Uterus (tissue), 4 donors: ENCODE results near the gene ABCE1. TPM values are rescaled to one million over a fixed set of nuclear protein-coding genes. Genes with fewer than 3 reads are reported as not detected.

Source experiments
- DNase-seq, 2 donors: peaks; one replicate each; pipeline ENCODE4 v3.0.0-alpha.2; 2019 to 2020
- H3K27ac ChIP-seq, 2 donors: fragments of 200-600 bp; sonication (generic); 1 replicate in 1 of 2; 2 replicates in 1 of 2; pipeline ENCODE4 v1.5.1; 2016 to 2018
- H3K27me3 ChIP-seq, 2 donors: fragments of 200-600 bp; sonication (generic); one replicate each; pipeline ENCODE4 v1.5.1; 2018 to 2019; ENCODE audit warnings: control low read depth in 1 of 2
- H3K36me3 ChIP-seq, 2 donors: fragments of 200-600 bp; sonication (generic); one replicate each; pipeline ENCODE4 v1.5.1; 2019; ENCODE audit warnings: control low read depth in 1 of 2
- H3K4me1 ChIP-seq, 2 donors: fragments of 200-600 bp; sonication (generic); one replicate each; pipeline ENCODE4 v1.5.1; 2018 to 2019; ENCODE audit warnings: control low read depth in 1 of 2
- H3K4me3 ChIP-seq, 2 donors: fragments of 200-600 bp; sonication (generic); 1 replicate in 1 of 2; 2 replicates in 1 of 2; pipeline ENCODE4 v1.5.1; 2018 to 2019; ENCODE audit warnings: mild to moderate bottlenecking in 1 of 2
- H3K9me3 ChIP-seq, 2 donors: fragments of 200-600 bp; sonication (generic); one replicate each; pipeline ENCODE4 v1.5.1; 2019; ENCODE audit warnings: control low read depth in 1 of 2
- POLR2A ChIP-seq, 2 donors: fragments of 450-650 bp; IDR thresholded peaks; one replicate each; pipeline ENCODE4 v1.6.1; 2016; ENCODE audit warnings: antibody characterized with exemption in 2 of 2, mild to moderate bottlenecking in 1 of 2, moderate library complexity in 1 of 2
- intact Hi-C: fragments of 100-400 bp; cut with DNase I; formaldehyde crosslinking; loops from one replicate; pipeline ENCODE4 v1.15.1; 2023; ENCODE audit warnings: low total_unique reads
- total RNA-seq, 4 donors: library from RNA; depleted of rRNA in 3 of 4; stranded (reverse); fragments of >200 nt in 3 of 4; gene quantifications; one replicate each; pipeline versions ENCODE4 v1.1.0 to v1.2.4, GENCODE V29; 2014 to 2023
- TF ChIP-seq, protein P1 (sequence below), 4 experiments: fragments of 200-600 bp in 2 of 4; fragments of 450-650 bp in 2 of 4; sonication (generic) in 2 of 4; IDR thresholded peaks; one replicate each; pipeline ENCODE4 v1.5.1; 2016 to 2019; ENCODE audit warnings: antibody characterized with exemption in 4 of 4, mild to moderate bottlenecking in 2 of 4, moderate library complexity in 1 of 4
- donor health status: DM: yes; HTN: yes; CAD: no.

The ABCE1 gene
- total RNA-seq, 4 donors from 2014 or later, result 53.2 to 135 (median 83.5) TPM

DNA sequence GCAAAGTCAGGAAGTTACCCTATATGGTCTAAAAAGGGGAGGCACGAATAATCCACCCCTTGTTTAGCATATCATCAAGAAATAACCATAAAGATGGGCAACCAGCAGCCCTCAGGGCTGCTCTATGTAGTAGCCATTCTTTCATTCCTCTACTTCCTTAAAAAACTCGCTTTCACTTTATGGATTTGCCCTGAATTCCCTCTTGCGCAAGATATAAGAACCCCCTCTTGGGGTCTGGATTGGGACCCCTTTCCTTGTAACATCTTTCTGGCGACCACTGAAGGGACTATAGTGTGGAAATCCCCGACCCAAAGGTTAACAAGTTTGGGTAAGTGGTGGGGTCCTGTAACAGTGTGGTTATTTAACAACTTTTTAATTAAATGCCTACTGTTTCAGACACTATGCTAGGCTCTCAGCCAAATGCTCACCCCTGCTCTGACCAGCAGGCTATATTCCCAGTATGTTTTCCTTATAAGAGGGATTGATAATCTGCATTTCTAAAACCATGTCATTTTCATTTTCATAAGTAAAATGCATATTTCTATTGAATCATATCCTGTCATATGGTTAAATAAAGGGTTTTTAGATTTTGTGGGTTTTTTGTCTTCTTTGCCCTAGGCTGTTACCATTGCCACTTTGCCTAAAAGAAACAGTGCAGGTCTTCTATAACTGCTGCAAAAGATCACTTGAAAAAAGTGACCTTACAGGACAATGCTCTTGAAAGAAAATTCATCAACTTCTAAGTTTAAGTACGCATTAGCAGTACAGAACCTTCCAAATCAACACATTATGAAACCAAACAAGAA lies 41.6 kb upstream of the ABCE1 start:
- TF ChIP-seq, protein P1, sequence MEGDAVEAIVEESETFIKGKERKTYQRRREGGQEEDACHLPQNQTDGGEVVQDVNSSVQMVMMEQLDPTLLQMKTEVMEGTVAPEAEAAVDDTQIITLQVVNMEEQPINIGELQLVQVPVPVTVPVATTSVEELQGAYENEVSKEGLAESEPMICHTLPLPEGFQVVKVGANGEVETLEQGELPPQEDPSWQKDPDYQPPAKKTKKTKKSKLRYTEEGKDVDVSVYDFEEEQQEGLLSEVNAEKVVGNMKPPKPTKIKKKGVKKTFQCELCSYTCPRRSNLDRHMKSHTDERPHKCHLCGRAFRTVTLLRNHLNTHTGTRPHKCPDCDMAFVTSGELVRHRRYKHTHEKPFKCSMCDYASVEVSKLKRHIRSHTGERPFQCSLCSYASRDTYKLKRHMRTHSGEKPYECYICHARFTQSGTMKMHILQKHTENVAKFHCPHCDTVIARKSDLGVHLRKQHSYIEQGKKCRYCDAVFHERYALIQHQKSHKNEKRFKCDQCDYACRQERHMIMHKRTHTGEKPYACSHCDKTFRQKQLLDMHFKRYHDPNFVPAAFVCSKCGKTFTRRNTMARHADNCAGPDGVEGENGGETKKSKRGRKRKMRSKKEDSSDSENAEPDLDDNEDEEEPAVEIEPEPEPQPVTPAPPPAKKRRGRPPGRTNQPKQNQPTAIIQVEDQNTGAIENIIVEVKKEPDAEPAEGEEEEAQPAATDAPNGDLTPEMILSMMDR (IDR thresholded peaks at IDR 0.05), result no peak
- no peak for TF ChIP-seq POLR2A (IDR thresholded peaks at IDR 0.05)
- no peaks in the 10 kb centered on the region for H3K9me3 ChIP-seq

DNA sequence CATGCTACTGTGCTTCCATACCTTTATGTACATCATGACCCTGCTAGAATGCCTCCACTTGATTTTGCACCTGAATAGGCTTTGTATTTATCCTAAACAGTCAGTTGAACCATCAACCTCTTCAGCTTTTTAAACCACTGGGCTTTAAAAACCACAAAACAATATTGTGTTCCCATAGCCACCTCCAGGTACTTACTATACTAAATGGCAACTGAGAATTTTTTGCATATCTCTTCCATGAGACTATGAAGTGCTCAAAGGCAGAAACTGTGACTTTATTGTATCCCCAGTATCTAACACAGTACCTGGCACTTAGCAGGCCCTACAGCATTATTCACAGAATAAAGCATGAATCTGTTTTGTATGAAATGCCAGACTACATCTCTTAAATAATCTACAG lies 39.9 kb upstream of the ABCE1 start:
- no peak overlapping the region for H3K27ac ChIP-seq
- no peaks in the 10 kb centered on the region for H3K4me1 ChIP-seq
- intact Hi-C loops, result no loop called here
- no peaks in the 10 kb centered on the region for H3K36me3 ChIP-seq
- no peak for TF ChIP-seq POLR2A (IDR thresholded peaks at IDR 0.05)
- TF ChIP-seq, protein P1 (IDR thresholded peaks at IDR 0.05), result no peak
- DNase-seq, result no peak
- H3K27me3 ChIP-seq, result no peaks in the 10 kb centered on the region
- no peaks in the 10 kb centered on the region for H3K9me3 ChIP-seq
- H3K4me3 ChIP-seq, result no peak overlapping the region

More for the DNA sequence above, 41.6 kb upstream of the ABCE1 start:
- no peak overlapping the region for H3K4me3 ChIP-seq
- DNase-seq, result no peak
- intact Hi-C loops, result no loop called here
- no peaks in the 10 kb centered on the region for H3K27me3 ChIP-seq
- H3K27ac ChIP-seq, result no peak overlapping the region
- no peaks in the 10 kb centered on the region for H3K4me1 ChIP-seq
- no peaks in the 10 kb centered on the region for H3K36me3 ChIP-seq

DNA sequence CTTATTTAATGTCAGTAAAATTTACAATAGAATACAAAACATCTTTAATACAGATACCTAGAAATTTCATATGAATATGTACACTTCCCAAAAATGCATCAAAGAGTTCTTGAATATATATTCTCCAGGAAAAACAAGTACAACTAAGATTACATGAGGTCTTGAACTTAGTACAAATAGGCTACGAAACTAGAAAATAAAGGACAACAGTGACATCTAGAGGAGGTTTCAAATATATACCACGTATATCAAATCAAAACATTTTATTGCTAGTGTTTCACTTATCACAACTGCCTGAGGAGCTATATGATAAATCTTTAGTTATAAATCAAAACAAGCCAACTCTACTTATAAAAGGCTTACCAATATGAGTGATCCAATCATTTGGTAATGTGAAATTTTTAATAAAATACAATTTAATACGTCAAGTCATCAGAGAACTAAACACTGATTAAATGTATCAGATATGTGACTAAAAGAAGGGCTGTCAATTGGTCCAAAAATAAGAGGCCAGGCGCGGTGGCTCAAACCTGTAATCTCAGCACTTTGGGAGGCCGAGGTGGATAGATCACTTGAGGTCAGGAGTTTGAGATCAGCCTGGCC lies 36.7 kb upstream of the ABCE1 start:
- TF ChIP-seq, protein P1 (IDR thresholded peaks at IDR 0.05), result peak; percentile 39 to 56 (median 42)
- no peak for TF ChIP-seq POLR2A (IDR thresholded peaks at IDR 0.05)
- no peak for DNase-seq

DNA sequence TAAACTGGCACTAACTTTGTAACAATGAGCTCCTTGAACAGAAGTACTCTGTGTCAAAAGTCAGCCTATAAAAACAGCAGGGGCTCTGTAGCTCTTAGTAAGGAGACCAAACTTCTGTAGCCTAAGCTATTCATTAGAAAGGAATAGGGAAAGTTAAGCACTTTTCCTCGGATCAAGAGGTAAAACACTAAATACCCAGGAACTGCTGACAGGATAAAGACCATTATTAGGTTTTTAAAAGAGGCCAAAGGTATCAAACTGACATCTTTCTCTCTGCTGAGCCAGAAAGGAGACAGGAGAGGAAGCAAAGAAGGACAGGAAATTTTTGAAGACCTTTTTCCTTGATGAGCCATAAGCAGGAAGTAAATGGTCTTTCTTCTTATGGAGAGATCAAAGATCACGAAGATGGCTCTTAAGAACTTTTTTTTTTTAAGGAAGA lies 32.0 kb upstream of the ABCE1 start:
- Histone ChIP-seq H3K9me3 (no peaks in the 10 kb centered on the region), H3K4me3 (no peak overlapping the region), H3K27me3 (no peaks in the 10 kb centered on the region), H3K27ac (no peak overlapping the region), H3K36me3 (peaks cover 0 to 3% of the 10 kb centered on the region in 2 donors), H3K4me1 (no peaks in the 10 kb centered on the region)
- DNase-seq, result no peak
- intact Hi-C loops, result no loop called here
- TF ChIP-seq POLR2A (IDR thresholded peaks at IDR 0.05), result no peak
- TF ChIP-seq, protein P1 (IDR thresholded peaks at IDR 0.05), result no peak

More for the DNA sequence above, 36.7 kb upstream of the ABCE1 start:
- Histone ChIP-seq H3K27ac (no peak overlapping the region), H3K9me3 (no peaks in the 10 kb centered on the region), H3K36me3 (peaks cover 0 to 3% of the 10 kb centered on the region in 2 donors), H3K4me3 (no peak overlapping the region), H3K4me1 (no peaks in the 10 kb centered on the region), H3K27me3 (no peaks in the 10 kb centered on the region)
- intact Hi-C loops, result no loop called here

DNA sequence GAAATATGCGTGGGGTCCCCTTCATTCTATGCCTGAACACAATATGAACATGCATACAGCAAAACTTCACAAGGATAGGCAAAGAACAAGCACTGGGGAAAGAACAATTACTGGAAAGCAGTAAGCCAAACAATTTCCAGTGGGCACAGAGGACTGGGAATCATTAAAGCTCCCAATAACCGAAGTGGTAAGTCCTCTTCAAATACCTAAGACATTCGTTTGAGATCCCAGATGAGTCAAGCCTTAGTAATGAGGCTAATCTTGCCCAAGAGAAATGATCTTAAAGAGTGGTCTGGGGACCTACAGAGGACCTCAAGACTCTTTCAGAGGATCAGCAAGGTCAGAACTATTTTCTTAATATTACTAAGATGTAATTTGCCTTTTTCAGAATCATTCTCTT lies 28.8 kb upstream of the ABCE1 start:
- Histone ChIP-seq H3K27me3 (no peaks in the 10 kb centered on the region), H3K9me3 (no peaks in the 10 kb centered on the region), H3K4me3 (no peak overlapping the region), H3K4me1 (no peaks in the 10 kb centered on the region), H3K36me3 (peaks cover 0 to under 1% of the 10 kb centered on the region in 2 donors), H3K27ac (no peak overlapping the region)
- TF ChIP-seq, protein P1 (IDR thresholded peaks at IDR 0.05), result no peak
- no peak for TF ChIP-seq POLR2A (IDR thresholded peaks at IDR 0.05)
- no peak for DNase-seq
- intact Hi-C loops, result no loop called here
